HEK293T (cell line): ENCODE data around the gene ALPK1.
"Not testable (repeated sequence)": the region's sequence is repeated elsewhere in the genome, so short reads cannot be mapped to it uniquely, and the experiment has no call there.

ENCODE experiments used
- CTCF ChIA-PET: fragments of 350-600 bp; formaldehyde crosslinking; extraction: SDS; loops from one replicate; lab custom pipeline; 2021; ENCODE audit warnings: antibody characterized with exemption, inconsistent platforms; lab: Yijun Ruan, JAX
- POLR2A ChIA-PET: fragments of 350-600 bp; formaldehyde crosslinking; extraction: SDS; loops from one replicate; lab custom pipeline; 2020; ENCODE audit warnings: antibody characterized with exemption, inconsistent platforms; lab: Yijun Ruan, JAX
- DNase-seq: peaks from one replicate; pipeline ENCODE4 v3.0.0; 2012; ENCODE audit warnings: mixed read lengths; ENCODE audit errors: extremely low spot score
- ARNT ChIP-seq: fragments of 450-650 bp; IDR thresholded peaks from 2 replicates; pipeline ENCODE4 v1.6.1; 2017; ENCODE audit warnings: mild to moderate bottlenecking
- BHLHE40 ChIP-seq: fragments of 450-650 bp; IDR thresholded peaks from 2 replicates; pipeline ENCODE4 v1.6.1; 2016; ENCODE audit warnings: mild to moderate bottlenecking, moderate library complexity, borderline replicate concordance
- CTBP1 ChIP-seq: fragments of 450-650 bp; IDR thresholded peaks from 2 replicates; pipeline ENCODE4 v1.6.1; 2016; ENCODE audit warnings: borderline replicate concordance
- ELF4 ChIP-seq: fragments of 450-650 bp; IDR thresholded peaks from 2 replicates; pipeline ENCODE4 v1.6.1; 2017; ENCODE audit warnings: antibody characterized with exemption
- FOXA1 ChIP-seq: fragments of 450-650 bp; IDR thresholded peaks from 2 replicates; pipeline ENCODE4 v1.6.1; 2016; ENCODE audit warnings: mild to moderate bottlenecking
- FOXK2 ChIP-seq: fragments of 450-650 bp; IDR thresholded peaks from 2 replicates; pipeline ENCODE4 v1.6.1; 2016; ENCODE audit warnings: mild to moderate bottlenecking
- FOXM1 ChIP-seq: fragments of 450-650 bp; IDR thresholded peaks from 2 replicates; pipeline ENCODE4 v1.6.1; 2017; ENCODE audit warnings: mild to moderate bottlenecking, borderline replicate concordance
- HDGF ChIP-seq: fragments of 450-650 bp; IDR thresholded peaks from 2 replicates; pipeline ENCODE4 v1.6.1; 2017; ENCODE audit warnings: antibody characterized with exemption, borderline replicate concordance
- L3MBTL2 ChIP-seq: fragments of 450-650 bp; conservative IDR thresholded peaks from 2 replicates; pipeline ENCODE4 v1.6.1; 2016; ENCODE audit warnings: mild to moderate bottlenecking
- LEF1 ChIP-seq: fragments of 450-650 bp; IDR thresholded peaks from 2 replicates; pipeline ENCODE4 v1.6.1; 2017; ENCODE audit warnings: mild to moderate bottlenecking, borderline replicate concordance
- NFRKB ChIP-seq: fragments of 450-650 bp; IDR thresholded peaks from 2 replicates; pipeline ENCODE4 v1.6.1; 2016; ENCODE audit warnings: mild to moderate bottlenecking, moderate library complexity
- PKNOX1 ChIP-seq: fragments of 450-650 bp; IDR thresholded peaks from 2 replicates; pipeline ENCODE4 v1.6.1; 2016
- SP1 ChIP-seq: fragments of 450-650 bp; IDR thresholded peaks from 2 replicates; pipeline ENCODE4 v1.6.1; 2017
- SUZ12 ChIP-seq: fragments of 450-650 bp; IDR thresholded peaks from 2 replicates; pipeline ENCODE4 v1.6.1; 2016; ENCODE audit warnings: mild to moderate bottlenecking
- TARDBP ChIP-seq: fragments of 450-650 bp; IDR thresholded peaks from 2 replicates; pipeline ENCODE4 v1.6.1; 2016
- ZNF384 ChIP-seq: fragments of 450-650 bp; IDR thresholded peaks from 2 replicates; pipeline ENCODE4 v1.6.1; 2016

The ALPK1 gene

DNA sequence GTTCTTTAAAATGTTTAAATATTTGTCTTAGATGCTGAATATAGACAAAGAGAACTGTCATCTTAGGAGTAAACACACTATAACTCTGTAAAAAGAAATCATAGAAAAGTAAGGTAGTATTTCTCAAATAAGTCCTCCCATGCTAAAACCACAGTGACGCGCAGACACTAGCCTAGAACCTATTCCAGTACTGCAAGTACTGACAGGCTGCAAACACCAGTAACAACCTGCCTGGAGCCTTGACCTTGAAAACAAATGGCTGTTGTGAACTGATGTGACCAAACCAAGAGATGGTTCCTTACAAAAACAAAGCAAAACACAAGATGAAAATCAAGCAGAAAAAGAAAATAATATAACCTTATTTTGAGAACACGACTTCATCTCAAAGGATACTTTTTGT lies 19.9 kb upstream of the ALPK1 start:
- POLR2A ChIA-PET, result no interaction called here
- CTCF ChIA-PET, result no interaction called here
- no peak for DNase-seq

GRCh38 chr4:112277705-112278448 lies 19.3 kb upstream of the ALPK1 start:
- no peak for DNase-seq
- ChIA-PET POLR2A (no interaction called here), CTCF (no interaction called here)
- no peak for TF ChIP-seq CTBP1
- no peak for TF ChIP-seq ELF4
- TF ChIP-seq SUZ12, result no peak
- TF ChIP-seq SP1, result no peak
- no peak for TF ChIP-seq PKNOX1

More for the DNA sequence above, 19.9 kb upstream of the ALPK1 start:
- TF ChIP-seq ELF4 (no peak), ARNT (no peak), PKNOX1 (no peak), TARDBP (no peak), L3MBTL2 (no peak), NFRKB (no peak), FOXA1 (no peak), SP1 (no peak), SUZ12 (no peak), FOXK2 (no peak), BHLHE40 (no peak), HDGF (no peak), FOXM1 (no peak), ZNF384 (no peak), CTBP1 (no peak), LEF1 (no peak)

DNA sequence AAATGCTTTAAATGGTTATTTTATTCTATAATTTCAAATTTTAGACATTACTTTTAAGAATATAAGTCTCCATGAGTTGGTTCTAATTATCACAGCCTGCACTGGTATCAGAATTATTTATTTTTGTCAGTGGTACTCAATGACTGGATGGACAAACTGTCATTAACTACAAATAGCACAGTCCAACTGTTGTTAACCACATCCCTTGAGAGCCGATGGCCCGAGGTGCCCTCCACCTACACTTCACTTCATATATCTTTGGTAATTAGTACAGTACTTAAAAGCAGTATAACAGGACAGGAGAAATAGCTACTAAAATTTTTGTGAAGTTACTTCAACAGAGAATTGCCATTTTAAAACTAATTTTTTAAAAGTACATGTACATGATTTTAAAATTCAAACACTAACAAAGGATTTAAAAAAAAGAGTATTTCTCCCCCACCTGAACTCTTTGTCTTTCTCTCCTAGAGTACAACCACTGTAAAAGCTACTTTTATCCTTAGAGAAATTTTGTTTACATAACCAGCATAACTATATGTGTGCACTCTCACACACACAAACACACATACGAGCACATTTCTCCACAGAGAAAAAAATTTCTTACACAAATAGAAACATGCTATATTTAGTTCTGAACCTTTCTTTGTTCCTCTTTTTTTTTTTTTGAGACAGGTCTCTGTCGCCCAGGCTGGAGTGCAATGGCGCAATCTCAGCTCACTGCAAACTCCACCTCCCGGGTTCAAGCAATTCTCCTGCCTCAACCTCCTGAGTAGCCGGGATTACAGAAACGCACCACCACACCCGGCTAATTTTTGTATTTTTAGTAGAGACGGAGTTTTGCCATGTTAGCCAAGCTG lies 17.9 kb upstream of the ALPK1 start:
- CTCF ChIA-PET, result no interaction called here
- POLR2A ChIA-PET, result no interaction called here
- no peak for DNase-seq
- TF ChIP-seq ZNF384 (no peak), BHLHE40 (no peak), PKNOX1 (no peak), L3MBTL2 (no peak), TARDBP (no peak)

DNA sequence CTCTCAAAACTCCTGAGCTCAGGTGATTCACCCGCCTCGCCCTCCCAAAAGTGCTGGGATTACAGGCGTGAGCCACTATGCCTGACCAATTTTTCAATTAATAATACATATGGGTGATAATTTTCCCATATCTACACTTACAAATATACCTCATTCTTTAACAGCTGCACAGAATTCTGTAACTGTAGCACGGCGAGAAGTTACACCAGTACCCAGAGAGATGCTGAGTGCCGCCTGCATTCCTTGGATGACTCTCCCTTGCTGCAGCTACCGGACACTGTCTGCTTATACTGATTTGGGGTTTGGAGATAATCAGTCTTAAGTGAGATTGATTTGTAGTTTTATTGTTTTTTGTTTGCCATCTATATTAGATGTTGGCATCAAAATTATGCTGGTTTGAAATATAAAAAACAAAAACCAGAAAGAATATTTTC lies 17.3 kb upstream of the ALPK1 start:
- CTCF ChIA-PET, result no interaction called here
- TF ChIP-seq HDGF (no peak), ARNT (no peak), ELF4 (no peak), SP1 (no peak), FOXA1 (no peak), BHLHE40 (no peak), FOXK2 (no peak), NFRKB (no peak)
- POLR2A ChIA-PET, result no interaction called here
- DNase-seq, result no peak

GRCh38 chr4:112280386-112281056 lies 16.6 kb upstream of the ALPK1 start:
- no peak for DNase-seq
- TF ChIP-seq NFRKB (no peak), LEF1 (no peak), SUZ12 (no peak), ZNF384 (no peak), L3MBTL2 (no peak), TARDBP (no peak), HDGF (no peak), FOXK2 (no peak), PKNOX1 (no peak), SP1 (no peak), CTBP1 (no peak), FOXA1 (no peak), BHLHE40 (no peak), FOXM1 (no peak)
- CTCF ChIA-PET, result no interaction called here
- POLR2A ChIA-PET, result interaction anchor here (0.6 kb wide), 1 partner anchor 9 kb away, joined by 3 read pairs; no protein-coding TSS in a partner anchor

GRCh38 chr4:112281895-112282398 lies 15.2 kb upstream of the ALPK1 start:
- POLR2A ChIA-PET, DNase-seq: not testable (repeated sequence)
- CTCF ChIA-PET, result interaction anchor here (0.9 kb wide), 1 partner anchor 37 kb away, joined by 3 read pairs; no protein-coding TSS in a partner anchor
